ENCODE data around the gene DVL3. TPM values are rescaled to one million over a fixed set of nuclear protein-coding genes. Genes with fewer than 3 reads are reported as not detected.
"Not testable (repeated sequence)": the region's sequence is repeated elsewhere in the genome, so short reads cannot be mapped to it uniquely, and the experiment has no call there.

DVL3 gene
- total and polyA plus RNA-seq, 8 donors = 62.5 to 106 (median 96.5) TPM

DNA sequence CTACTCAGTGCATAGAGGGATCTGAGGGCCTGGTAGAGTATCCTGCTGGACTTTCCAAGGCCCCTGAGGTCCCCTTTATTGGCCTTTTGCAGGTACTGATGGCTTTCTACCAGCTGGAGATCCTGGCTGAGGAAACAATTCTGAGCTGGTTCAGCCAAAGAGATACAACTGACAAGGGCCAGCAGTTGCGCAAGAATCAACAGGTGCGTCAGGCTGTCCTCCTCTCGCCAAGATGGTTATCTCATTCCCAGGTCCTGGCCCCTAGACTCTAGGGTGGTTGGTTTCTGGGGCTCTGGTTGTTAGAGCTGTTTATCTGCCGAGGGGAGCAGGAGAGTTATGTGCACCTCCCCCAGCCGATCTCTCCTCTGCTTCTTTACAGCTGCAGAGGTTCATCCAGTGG lies 10.7 kb upstream of the DVL3 start:
- Histone ChIP-seq H3K9me3 (no peaks in the 10 kb centered on the region), H3K27me3 (no peaks in the 10 kb centered on the region), H3K4me3 (no peak overlapping the region), H3K4me1 (no peaks in the 10 kb centered on the region), H3K36me3 (peaks cover 0 to 73% of the 10 kb centered on the region in 2 donors), H3K27ac (no peak overlapping the region)
- ATAC-seq (no peak), DNase-seq (no peak)
- intact Hi-C loops (cut with DNase I) = loop anchor here in 1 of 2 donors (10.0 kb wide), 1 partner anchor 90 kb away; no protein-coding TSS in a partner anchor
- TF ChIP-seq, protein P1, sequence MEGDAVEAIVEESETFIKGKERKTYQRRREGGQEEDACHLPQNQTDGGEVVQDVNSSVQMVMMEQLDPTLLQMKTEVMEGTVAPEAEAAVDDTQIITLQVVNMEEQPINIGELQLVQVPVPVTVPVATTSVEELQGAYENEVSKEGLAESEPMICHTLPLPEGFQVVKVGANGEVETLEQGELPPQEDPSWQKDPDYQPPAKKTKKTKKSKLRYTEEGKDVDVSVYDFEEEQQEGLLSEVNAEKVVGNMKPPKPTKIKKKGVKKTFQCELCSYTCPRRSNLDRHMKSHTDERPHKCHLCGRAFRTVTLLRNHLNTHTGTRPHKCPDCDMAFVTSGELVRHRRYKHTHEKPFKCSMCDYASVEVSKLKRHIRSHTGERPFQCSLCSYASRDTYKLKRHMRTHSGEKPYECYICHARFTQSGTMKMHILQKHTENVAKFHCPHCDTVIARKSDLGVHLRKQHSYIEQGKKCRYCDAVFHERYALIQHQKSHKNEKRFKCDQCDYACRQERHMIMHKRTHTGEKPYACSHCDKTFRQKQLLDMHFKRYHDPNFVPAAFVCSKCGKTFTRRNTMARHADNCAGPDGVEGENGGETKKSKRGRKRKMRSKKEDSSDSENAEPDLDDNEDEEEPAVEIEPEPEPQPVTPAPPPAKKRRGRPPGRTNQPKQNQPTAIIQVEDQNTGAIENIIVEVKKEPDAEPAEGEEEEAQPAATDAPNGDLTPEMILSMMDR (IDR thresholded peaks at IDR 0.05) = no peak

DNA sequence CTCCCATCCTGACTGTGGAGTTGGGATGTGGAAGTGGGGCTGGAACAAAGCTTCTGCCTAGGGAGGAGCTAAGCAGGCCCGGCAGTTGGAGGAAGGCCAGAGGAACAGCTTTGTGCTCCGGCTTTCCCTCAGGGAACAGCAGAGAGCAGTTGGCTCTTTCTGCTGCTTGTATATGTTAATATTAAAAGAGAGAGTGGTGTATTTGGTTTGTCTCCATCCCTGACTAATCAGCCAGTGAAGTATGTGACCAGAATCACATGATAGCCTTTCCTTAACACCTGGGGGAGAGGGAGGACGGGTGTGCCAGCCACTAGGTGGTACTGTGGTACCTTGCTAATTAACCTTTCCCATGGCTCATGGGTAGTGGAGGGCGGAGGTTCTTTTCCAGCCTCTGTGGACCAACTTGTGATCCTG lies 10.1 kb upstream of the DVL3 start:
- ATAC-seq (peak; percentile 97), DNase-seq (peak in 1 of 4 donors; percentile 51)
- Histone ChIP-seq H3K4me1 (no peaks in the 10 kb centered on the region), H3K27ac (no peak overlapping the region), H3K36me3 (peaks cover 0 to 67% of the 10 kb centered on the region in 2 donors), H3K27me3 (no peaks in the 10 kb centered on the region), H3K4me3 (no peak overlapping the region), H3K9me3 (no peaks in the 10 kb centered on the region)
- TF ChIP-seq, protein P1 (IDR thresholded peaks at IDR 0.05) = peak; percentile 23 to 24
- intact Hi-C loops (cut with DNase I) = loop anchor here in 1 of 2 donors (10.0 kb wide), 1 partner anchor 90 kb away; no protein-coding TSS in a partner anchor

DNA sequence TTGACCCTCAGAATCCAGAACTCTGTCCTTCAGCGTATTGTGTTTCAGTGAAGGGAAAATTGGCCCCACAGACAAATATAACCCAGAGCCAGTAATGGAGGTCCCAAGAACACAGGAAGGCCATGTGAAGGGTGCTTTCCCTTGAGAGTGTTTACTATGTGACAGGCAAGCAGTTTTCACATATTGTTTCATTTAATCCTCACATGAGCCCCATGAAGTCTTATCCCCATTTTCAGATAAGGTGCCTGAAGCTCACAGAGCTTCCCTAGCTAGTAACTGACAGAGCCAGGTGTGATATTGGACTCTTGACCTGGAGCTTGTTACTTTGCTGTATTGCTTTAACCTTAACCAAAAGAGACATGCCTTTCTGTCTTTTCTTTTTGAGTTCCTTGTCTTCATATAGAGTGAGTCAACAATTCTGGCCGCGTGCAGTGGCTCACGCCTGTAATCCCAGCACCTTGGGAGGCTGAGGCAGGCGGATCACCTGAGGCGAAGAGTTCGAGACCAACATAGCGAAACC lies 9.4 kb upstream of the DVL3 start:
- H3K9me3 ChIP-seq = no peaks in the 10 kb centered on the region
- ATAC-seq = no peak
- H3K27ac ChIP-seq = no peak overlapping the region

DNA sequence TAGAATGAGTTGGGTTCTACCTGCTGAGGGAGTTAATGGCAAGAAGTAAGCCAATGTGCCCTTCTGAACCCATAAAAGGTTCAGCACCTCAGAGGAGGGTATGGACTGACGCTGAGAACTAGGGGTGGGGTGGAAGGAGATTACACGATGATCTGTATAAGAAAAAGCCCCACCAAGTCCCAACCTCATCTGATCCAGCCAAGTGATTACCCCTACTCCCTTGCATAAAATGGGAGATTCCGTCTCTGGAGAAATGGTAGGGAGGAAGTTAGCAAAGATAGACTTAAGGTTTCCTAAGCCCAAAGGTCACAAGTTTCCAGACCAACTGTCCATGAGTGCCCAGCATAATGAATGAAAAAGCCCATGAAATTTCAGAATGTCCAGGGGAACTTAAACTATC lies 7.1 kb upstream of the DVL3 start:
- Histone ChIP-seq H3K27me3 (no peaks in the 10 kb centered on the region), H3K9me3 (no peaks in the 10 kb centered on the region), H3K4me3 (no peak overlapping the region), H3K36me3 (peaks cover 0 to 37% of the 10 kb centered on the region in 2 donors), H3K27ac (no peak overlapping the region), H3K4me1 (no peaks in the 10 kb centered on the region)
- no peak for ATAC-seq
- TF ChIP-seq, protein P1 (IDR thresholded peaks at IDR 0.05) = no peak
- intact Hi-C loops (cut with DNase I) = loop anchor here in 1 of 2 donors (10.0 kb wide), 1 partner anchor 87 kb away; no protein-coding TSS in a partner anchor
- no peak for DNase-seq

More for the DNA sequence above, 9.4 kb upstream of the DVL3 start:
- H3K4me3 ChIP-seq = no peak overlapping the region
- no peaks in the 10 kb centered on the region for H3K27me3 ChIP-seq
- no peaks in the 10 kb centered on the region for H3K4me1 ChIP-seq
- H3K36me3 ChIP-seq = peaks cover 0 to 60% of the 10 kb centered on the region in 2 donors
- TF ChIP-seq, protein P1 (IDR thresholded peaks at IDR 0.05) = no peak
- intact Hi-C loops (cut with DNase I) = loop anchor here in 1 of 2 donors (10.0 kb wide), 1 partner anchor 89 kb away; no protein-coding TSS in a partner anchor
- no peak for DNase-seq

DNA sequence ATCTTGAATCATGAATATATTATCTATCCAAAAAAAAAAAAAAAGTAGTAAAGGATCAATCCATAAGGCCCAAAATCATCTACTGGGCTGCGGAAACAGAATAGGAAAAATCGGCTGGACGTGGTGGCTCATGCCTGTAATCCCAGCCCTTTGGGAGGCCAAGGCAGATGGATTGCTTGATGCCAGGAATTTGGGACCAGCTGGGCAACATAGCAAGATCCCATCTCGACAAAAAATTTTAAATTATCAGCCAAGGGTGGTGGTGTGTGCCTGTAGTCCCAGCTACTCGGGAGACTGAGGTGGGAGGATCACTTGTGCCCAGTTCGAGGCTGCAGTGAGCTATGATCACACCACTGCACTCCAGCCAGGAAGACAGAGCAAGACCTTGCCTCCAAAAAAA lies 6.1 kb upstream of the DVL3 start:
- Histone ChIP-seq H3K27ac (no peak overlapping the region), H3K4me1 (peaks cover 0 to under 1% of the 10 kb centered on the region in 2 donors), H3K36me3 (peaks cover 0 to 27% of the 10 kb centered on the region in 2 donors), H3K27me3 (no peaks in the 10 kb centered on the region), H3K4me3 (no peak overlapping the region), H3K9me3 (no peaks in the 10 kb centered on the region)
- intact Hi-C loops (cut with DNase I) = loop anchor here in 1 of 2 donors (10.0 kb wide), 1 partner anchor 86 kb away; no protein-coding TSS in a partner anchor
- TF ChIP-seq, protein P1 (IDR thresholded peaks at IDR 0.05) = no peak
- DNase-seq (no peak), ATAC-seq (no peak)

DNA sequence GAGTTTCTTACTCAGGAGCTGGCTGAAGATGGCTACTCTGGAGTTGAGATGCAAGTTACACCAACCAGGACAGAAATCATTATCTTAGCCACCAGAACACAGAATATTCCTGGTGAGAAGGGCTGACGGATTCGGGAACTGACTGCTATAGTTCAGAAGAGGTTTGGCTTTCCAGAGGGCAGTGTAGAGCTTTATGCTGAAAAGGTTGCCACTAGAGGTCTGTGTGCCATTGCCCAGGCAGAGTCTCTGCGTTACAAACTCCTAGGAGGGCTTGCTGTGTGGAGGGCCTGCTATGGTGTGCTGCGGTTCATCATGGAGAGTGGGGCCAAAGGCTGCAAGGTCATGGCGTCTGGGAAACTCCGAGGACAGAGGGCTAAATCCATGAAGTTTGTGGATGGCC lies 5.4 kb upstream of the DVL3 start:
- H3K36me3 ChIP-seq = peaks cover 0 to 20% of the 10 kb centered on the region in 2 donors
- not testable (repeated sequence) for H3K9me3 ChIP-seq, ATAC-seq, H3K4me3 ChIP-seq, H3K4me1 ChIP-seq, DNase-seq, H3K27me3 ChIP-seq, H3K27ac ChIP-seq
- intact Hi-C loops (cut with DNase I) = loop anchor here in 1 of 2 donors (10.0 kb wide), 1 partner anchor 85 kb away; no protein-coding TSS in a partner anchor

Data from left lung (tissue), 10 donors.